Measurements from ENCODE around the gene MRS2. TPM values are rescaled to one million over a fixed set of nuclear protein-coding genes. Genes with fewer than 3 reads are reported as not detected.

Gene MRS2
- total RNA-seq, 1 donor from 2014 or later, result 25.2 TPM

Other genes with a start within 250 kb of the MRS2 start
- not detected for gene DCDC2, start 44.9 kb upstream of the MRS2 start, total RNA-seq (ENCODE audit: unreplicated experiment)
- gene GPLD1, start 86.6 kb downstream of the MRS2 start, total RNA-seq (ENCODE audit: unreplicated experiment), result 2.0 TPM
- 1.2 TPM for gene ALDH5A1, start 92.0 kb downstream of the MRS2 start, total RNA-seq (ENCODE audit: unreplicated experiment)
- gene KIAA0319, start 243.3 kb downstream of the MRS2 start, total RNA-seq (ENCODE audit: unreplicated experiment), result 1.8 TPM

Data from glutamatergic neuron (in vitro differentiated cells).